ENCODE measurements around the gene TIPRL. TPM values are rescaled to one million over a fixed set of nuclear protein-coding genes. Genes with fewer than 3 reads are reported as not detected.
A peak's percentile ranks its signal among the peaks of the same experiment; 100 is the strongest.

Gene TIPRL
- polyA plus RNA-seq, 1 of the 3 experiments (the other 2 are of a cell fraction) = 16.4 TPM

GRCh38 chr1:168170564-168171508, 7.9 kb upstream of the TIPRL start:
- H3K79me2 ChIP-seq (ENCODE audit: insufficient read depth) = no peaks in the 10 kb centered on the region
- DNase-seq = peak; percentile 23
- POLR2A ChIA-PET = no interaction called here
- WGBS (ENCODE audit: low lambda C conversion rate) = 90% methylated on average over 7 of the region's 7 CpGs
- H3F3A ChIP-seq (replicated peaks; ENCODE audit: insufficient read depth) = no peaks in the 10 kb centered on the region
- TF ChIP-seq MAX (IDR thresholded peaks at IDR 0.05; ENCODE audit: low read depth) (no peak), REST (IDR thresholded peaks at IDR 0.05; ENCODE audit: low read depth, low read length) (no peak), EP300 (IDR thresholded peaks at IDR 0.05; ENCODE audit: borderline replicate concordance in 1 of 2, low read depth in 1 of 2, low read length in 1 of 2) (no peak), TAF1 (IDR thresholded peaks at IDR 0.05; ENCODE audit: borderline replicate concordance, low read depth, low read length) (no peak), ELF1 (IDR thresholded peaks at IDR 0.05) (no peak), IRF3 (IDR thresholded peaks at IDR 0.05; ENCODE audit: low read depth, low read length) (no peak), GABPA (IDR thresholded peaks at IDR 0.05; ENCODE audit: low read depth) (no peak), FOXM1 (IDR thresholded peaks at IDR 0.05; ENCODE audit: low read depth) (no peak), MEF2A (IDR thresholded peaks at IDR 0.05; ENCODE audit: borderline replicate concordance, low read depth) (no peak), RAD21 (IDR thresholded peaks at IDR 0.05; ENCODE audit: low read length) (no peak), YY1 (IDR thresholded peaks at IDR 0.05; ENCODE audit: low read depth) (no peak)
- no peak overlapping the region for H3K4me3 ChIP-seq (ENCODE audit: low read depth in 2 of 2, low read length in 1 of 2)
- H3K9ac ChIP-seq = no peak overlapping the region
- CTCF ChIA-PET = interaction anchor here (1.3 kb wide), 1 partner anchor 26 kb away, joined by 4 read pairs; no protein-coding TSS in a partner anchor
- H2AFZ ChIP-seq (ENCODE audit: low read depth) = peak overlapping the region; percentile 32; the same call in 1 of the 2 replicates
- H3K27me3 ChIP-seq (ENCODE audit: insufficient read depth) = no peaks in the 10 kb centered on the region
- H4K20me1 ChIP-seq (ENCODE audit: insufficient read depth) = no peaks in the 10 kb centered on the region
- no peaks in the 10 kb centered on the region for H3K9me3 ChIP-seq
- no peak overlapping the region for H3K27ac ChIP-seq (ENCODE audit: low read depth in 2 of 2, low read length in 1 of 2)
- H3K4me2 ChIP-seq = no peak overlapping the region
- H3K36me3 ChIP-seq (replicated peaks in 1 of 2; ENCODE audit: control insufficient read depth in 1 of 2, insufficient read depth in 2 of 2, low read length in 1 of 2) = no peaks in the 10 kb centered on the region
- no peaks in the 10 kb centered on the region for H3K9me2 ChIP-seq
- no peaks in the 10 kb centered on the region for H3K4me1 ChIP-seq (ENCODE audit: control insufficient read depth in 1 of 2, insufficient read depth in 2 of 2, low read depth in 1 of 2, low read length in 1 of 2)
